Stimulated activated CD4-positive, alpha-beta T cell treated with anti-CD3 and anti-CD28 coated beads, Interleukin-4, amount 100 ng/mL, for 4 hours (primary cell): ENCODE results near the gene SPIN2A.
"Not testable (repeated sequence)": the region's sequence is repeated elsewhere in the genome, so short reads cannot be mapped to it uniquely, and the experiment has no call there.

Experiments
- DNase-seq, 2 experiments: peaks; one replicate each; pipeline ENCODE4 v3.0.0-alpha.2; 2020

Gene SPIN2A

GRCh38 chrX:57137073-57137472 is at the start of gene SPIN2A:
Gene SPIN2A (minus strand): TSS chrX:57137397. CDS start chrX:57136597, 800 bp downstream.
- DNase-seq = not testable (repeated sequence)

GRCh38 chrX:57178605-57179004 is 41.4 kb upstream of the SPIN2A start:
- no peak for DNase-seq

DNA sequence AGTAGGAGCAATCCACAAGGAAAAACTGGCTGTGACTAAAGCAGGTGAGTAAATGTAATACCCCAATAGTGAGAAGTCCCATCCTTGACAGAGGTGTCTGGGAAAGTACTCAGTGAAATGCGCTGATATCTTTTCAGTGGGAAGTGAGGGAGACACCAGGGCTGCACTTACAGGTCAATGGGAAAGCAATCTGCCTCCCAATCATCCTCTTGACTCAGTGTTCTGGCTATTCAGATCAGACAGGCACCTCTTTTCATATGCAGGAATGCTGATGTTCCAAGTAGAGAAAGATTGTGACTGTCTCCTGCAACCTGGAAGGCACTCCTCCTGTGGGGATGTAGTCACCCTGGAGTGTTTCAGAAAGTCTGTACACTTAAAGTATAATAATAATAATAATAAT is 39.9 kb upstream of the SPIN2A start:
- no peak for DNase-seq

DNA sequence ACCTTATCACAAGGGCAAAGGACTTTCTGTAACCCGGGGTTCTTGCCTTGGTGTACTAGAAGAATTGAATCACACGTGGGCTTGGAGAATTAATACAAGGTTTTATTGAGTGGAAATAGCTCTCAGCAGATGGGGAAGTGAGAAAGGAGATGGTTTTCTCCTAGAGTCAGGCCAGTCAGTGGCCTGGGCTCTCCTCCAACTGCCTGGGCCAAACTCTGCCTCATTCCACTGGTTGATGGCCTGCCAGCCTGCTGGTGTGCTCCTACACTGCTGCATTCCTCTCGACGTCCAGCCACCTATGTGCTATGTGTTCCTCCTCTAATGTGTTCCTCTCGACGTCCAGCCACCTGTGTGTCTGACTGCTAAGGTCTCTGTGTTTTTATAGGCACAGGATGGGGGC is 35.3 kb upstream of the SPIN2A start:
- no peak for DNase-seq

GRCh38 chrX:57156397-57157049 is 19.3 kb upstream of the SPIN2A start:
- DNase-seq = no peak

GRCh38 chrX:57155171-57155570 is 18.0 kb upstream of the SPIN2A start:
- no peak for DNase-seq

- not testable (repeated sequence) for DNase-seq
Observed at GRCh38 chrX:57152222-57152621, 15.0 kb upstream of the SPIN2A start.

- DNase-seq = no peak
Observed at GRCh38 chrX:57138674-57139073, 1.5 kb upstream of the SPIN2A start.

DNA sequence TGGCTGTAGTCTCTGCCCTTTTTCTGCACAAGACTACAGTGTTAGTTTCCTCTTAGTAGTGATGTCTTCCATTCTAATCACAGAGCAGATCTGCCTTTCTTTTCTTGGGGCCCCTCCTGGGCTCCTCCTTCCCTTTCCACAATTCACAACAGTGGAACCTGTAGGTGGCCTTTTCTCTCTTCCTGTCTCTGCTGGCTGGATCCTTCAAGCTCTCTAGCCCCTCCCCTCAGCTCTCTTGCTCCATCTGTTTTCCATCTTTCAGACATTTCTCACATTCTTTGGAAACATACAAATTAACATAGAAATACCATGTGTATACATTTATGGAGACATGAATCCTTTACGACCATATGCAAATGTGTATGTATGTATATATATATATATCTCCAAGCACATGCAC is 304 bp upstream of the SPIN2A start:
- DNase-seq = no peak

DNA sequence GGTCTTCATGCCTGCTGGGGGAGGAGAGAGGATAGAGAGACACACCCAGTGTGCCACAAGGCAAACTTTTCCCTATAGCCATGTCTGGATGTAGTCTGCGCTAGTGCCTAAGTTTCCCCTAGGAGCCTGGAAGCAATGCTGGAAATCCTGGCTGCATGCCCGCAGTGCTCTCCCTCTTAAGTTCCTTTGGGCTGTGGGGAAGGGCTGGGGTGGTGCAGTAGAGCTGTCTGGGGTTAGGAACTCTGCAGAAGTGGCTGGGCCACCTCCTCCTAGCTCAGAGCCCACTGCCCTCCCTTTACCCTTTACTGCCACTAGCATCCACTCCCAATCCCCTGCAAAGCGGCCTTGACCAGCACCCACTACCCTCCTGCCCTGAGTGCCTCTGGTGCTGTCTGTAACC is 608 bp downstream of the SPIN2A start:
- DNase-seq = not testable (repeated sequence)

DNA sequence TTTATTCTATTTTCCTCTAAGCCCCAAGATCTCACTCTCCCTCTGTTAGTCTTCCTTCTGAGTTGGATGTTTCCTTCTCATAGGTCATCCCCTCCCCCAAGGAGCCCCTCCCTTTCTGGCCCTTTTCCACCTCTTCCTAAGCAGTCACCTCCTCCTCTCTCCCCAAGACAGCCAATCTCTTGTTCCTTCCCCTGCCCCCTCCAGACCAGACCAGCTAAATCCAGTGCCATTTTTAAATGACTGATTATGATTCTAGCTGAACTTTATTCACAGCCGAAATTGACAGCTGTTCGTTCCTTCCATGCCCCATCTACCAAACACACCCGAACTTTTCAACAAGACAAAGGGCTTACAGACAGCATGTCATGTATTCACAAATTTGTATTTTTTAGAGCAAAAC is 1.9 kb downstream of the SPIN2A start:
- no peak for DNase-seq

GRCh38 chrX:57134702-57135101 is 2.5 kb downstream of the SPIN2A start:
- no peak for DNase-seq

DNA sequence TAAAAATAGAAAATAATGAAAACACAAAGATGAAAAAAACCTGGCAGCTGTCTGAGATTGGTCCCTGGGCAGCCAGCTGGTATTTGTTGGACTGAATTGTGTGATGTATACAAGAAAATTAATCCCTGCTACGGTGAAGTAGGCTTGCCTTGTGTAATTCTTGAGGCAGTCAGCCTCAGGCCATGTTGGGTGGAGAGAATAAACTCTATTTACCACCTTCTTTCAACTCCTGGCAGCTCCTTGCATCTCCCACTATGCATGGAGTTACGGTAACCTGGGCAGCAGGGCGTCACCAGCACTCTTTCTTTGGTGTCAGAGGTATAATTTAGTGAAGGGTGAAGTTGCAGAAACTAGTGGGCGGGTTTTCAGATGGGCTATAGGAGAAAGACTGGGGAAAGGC is 3.5 kb downstream of the SPIN2A start:
- no peak for DNase-seq

DNA sequence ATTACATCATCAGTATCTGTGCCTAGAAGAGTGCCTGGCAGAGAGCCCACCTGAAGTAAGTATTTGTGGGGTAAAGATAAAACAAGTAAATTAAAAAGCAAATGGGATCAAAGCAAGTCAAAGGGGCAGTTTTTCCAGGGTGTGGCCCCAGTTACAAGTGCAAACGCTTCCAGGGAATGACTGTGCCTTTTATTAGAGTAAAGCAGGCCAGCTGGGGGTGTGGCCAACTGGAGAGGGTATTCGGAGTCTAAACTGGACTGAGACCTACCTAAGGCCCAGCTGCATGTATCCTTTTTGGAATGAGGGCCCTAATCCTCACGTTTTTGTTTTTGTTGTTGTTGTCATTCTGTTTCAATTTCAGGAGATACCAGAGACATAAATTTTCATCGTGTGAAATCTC is 3.9 kb downstream of the SPIN2A start:
- not testable (repeated sequence) for DNase-seq

GRCh38 chrX:57132046-57132445 is 5.2 kb downstream of the SPIN2A start:
- DNase-seq = no peak

DNA sequence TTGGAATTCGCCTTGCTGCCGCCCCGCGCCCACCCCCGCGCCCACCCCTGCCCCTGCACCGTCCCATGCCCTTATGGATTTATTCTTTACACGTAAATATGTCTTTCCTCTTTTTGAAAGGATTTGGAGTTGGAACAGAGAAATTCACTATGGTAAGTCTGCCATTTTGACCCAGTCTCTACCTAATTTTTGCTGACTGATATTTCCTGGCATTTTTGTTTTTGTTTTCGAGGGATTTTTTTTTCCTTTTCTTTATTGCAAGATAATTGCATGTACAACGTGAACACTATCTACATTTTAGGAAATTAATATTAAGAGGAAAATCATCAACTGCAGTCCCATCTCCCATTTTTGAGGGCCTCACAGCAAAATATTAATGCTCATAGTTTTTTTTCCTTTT is 15.4 kb downstream of the SPIN2A start:
- DNase-seq = no peak

DNA sequence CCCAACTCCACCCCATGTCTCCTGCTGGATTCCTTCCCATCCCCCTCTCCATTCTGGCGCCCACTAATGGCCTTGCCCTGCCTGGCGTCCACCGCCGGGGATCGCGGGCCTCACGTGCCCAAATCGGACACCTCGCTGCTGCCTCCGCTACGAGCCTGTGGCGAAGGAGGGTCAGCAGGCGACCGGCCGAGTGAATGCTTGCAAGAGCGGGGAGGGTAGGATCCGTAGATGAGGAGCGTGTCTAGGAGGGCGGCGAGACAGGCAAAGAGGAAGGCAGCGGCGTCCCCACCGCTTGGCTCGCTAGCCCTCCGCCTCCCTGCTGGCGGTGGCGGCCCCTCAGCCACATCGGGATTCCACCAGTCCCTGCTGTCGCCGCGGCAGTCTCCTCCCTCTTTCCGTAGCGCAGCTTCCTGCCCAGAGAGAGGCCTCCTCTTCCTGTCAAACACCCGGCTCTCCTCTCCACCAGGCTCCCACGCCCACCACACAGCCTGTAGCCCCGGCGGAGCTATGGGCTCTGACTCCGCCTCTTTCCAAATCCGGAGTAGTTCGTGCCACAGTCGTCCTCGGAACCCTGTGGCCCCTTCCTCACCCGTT is 15.9 kb downstream of the SPIN2A start, which contains the start of gene SPIN2B:
SPIN2B (minus strand) TSS at position 387 of the 594 bp plus-strand sequence.
- peak; percentile 70 to 79 for DNase-seq

DNA sequence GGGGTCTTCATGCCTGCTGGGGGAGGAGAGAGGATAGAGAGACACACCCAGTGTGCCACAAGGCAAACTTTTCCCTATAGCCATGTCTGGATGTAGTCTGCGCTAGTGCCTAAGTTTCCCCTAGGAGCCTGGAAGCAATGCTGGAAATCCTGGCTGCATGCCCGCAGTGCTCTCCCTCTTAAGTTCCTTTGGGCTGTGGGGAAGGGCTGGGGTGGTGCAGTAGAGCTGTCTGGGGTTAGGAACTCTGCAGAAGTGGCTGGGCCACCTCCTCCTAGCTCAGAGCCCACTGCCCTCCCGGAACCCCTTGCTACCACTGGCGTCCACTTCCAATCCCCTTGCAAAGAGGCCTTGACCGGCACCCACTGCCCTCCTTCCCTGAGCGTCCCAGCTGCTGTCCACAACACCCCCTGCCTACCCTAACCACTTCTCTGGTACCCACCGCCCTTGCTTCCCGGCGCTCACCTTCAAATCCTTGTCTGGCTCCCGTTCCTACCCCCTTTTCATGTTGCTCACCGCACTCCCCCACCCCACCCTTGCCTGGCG is 16.5 kb downstream of the SPIN2A start:
- not testable (repeated sequence) for DNase-seq

GRCh38 chrX:57119416-57119815 is 17.8 kb downstream of the SPIN2A start:
- no peak for DNase-seq

DNA sequence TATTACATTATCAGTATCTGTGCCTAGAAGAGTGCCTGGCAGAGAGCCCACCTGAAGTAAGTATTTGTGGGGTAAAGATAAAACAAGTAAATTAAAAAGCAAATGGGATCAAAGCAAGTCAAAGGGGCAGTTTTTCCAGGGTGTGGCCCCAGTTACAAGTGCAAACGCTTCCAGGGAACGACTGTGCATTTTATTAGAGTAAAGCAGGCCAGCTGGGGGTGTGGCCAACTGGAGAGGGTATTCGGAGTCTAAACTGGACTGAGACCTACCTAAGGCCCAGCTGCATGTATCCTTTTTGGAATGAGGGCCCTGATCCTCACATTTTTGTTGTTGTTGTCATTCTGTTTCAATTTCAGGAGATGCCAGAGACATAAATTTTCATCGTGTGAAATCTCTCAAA is 19.6 kb downstream of the SPIN2A start:
- not testable (repeated sequence) for DNase-seq

DNA sequence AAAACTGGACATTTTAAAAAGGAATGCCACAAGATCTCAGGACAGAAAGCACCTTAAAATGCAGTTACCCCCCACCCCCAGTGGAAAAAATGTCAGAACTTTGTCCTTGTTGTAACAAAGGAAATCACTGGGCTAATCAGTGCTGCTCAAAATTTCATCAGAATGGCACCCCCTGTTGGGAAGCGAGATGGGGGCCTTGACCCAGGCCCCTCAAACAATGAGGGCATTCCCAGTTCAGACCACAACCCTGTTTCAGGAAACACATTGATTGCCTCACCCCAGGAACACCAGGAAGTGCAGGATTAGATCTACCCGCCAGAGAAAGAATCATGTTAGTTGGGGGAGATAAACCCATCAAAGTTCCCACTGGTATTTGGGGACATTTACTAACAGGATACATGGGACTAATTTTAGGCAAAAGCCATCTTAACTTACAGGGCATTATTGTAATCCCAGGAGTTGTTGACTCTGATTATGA is 32.2 kb downstream of the SPIN2A start:
- DNase-seq = no peak

DNA sequence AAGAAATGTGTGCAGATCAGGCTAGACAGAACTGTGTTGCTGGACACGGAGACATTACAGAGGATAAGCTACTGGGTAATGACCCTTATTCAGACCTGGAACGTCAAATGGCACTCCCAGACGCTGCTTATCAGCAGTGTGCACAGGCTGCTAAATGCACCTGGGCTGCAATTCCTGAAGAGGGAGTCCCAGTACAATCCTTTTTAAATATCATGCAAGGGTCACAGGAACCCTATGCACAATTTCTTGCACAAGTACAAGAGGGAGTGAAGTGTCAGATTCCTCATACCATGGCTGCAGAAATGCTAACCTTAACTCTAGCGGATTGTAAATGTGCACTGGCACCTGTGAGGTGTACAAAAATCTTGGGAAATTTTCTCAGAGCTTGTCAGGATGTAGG is 32.8 kb downstream of the SPIN2A start:
- DNase-seq = no peak

DNA sequence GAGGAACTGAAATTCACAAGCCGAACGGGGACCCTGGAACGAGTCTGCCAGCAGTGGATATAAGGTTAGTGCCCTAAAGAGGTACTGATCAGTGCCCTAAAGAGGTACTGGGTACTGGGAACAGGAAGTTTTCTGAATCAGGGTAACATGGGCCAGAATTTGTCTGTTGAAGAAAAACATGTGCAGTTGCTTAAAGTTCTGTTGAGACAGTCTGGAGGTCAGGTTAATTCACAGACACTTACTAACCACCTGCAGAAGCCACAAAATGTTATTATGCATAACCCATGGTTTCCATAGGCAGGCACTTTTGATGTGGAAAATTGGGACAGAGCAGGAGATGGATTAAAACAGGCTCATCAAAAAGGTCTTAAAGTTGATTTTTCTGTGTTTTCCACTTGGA is 33.7 kb downstream of the SPIN2A start:
- no peak for DNase-seq

DNA sequence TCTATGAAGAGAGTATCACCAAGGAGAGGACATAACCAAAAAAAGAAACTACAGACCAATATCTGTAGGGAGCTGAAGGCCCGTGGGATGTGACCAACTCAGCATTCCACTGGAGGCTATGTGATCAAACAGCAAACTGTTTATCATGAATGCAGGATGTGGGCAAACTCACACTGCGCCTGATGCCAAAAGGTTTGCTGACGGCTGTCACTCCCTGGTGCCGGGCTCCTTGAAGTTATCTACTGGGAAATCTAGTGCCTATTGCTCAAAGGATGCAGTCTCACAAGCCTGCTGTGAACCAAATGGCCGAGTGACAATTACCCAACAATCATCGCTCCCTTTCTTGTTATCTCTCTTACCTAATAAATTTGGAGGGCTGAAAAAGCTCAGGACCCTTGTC is 34.3 kb downstream of the SPIN2A start:
- DNase-seq = not testable (repeated sequence)
